HUES48 (cell line): Measurements from ENCODE around the gene SVIL.
"Not testable (repeated sequence)": the region's sequence is repeated elsewhere in the genome, so short reads cannot be mapped to it uniquely, and the experiment has no call there.

Source experiments
- H3K27ac ChIP-seq: one replicate; pipeline ENCODE4 v1.7.0; 2013; ENCODE audit warnings: low read depth, low read length, inconsistent platforms
- H3K27me3 ChIP-seq: 2 replicates; pipeline ENCODE4 v1.6.1; 2013; ENCODE audit warnings: mild to moderate bottlenecking, low read length; ENCODE audit not compliant: control insufficient read depth, insufficient read depth
- H3K36me3 ChIP-seq: 2 replicates; pipeline ENCODE4 v1.6.1; 2013; ENCODE audit warnings: low read length; ENCODE audit not compliant: control insufficient read depth, insufficient read depth
- H3K4me1 ChIP-seq: 2 replicates; pipeline ENCODE4 v1.6.1; 2013; ENCODE audit warnings: mild to moderate bottlenecking, low read length; ENCODE audit not compliant: control insufficient read depth, insufficient read depth
- H3K4me3 ChIP-seq: 2 replicates; pipeline ENCODE4 v1.5.1; 2013; ENCODE audit warnings: mild to moderate bottlenecking, low read depth, low read length
- H3K9ac ChIP-seq: 2 replicates; pipeline ENCODE4 v1.6.1; 2013; ENCODE audit warnings: mild to moderate bottlenecking, low read depth, low read length, moderate library complexity
- H3K9me3 ChIP-seq: 2 replicates; pipeline ENCODE4 v1.6.1; 2013; ENCODE audit warnings: low read length; ENCODE audit not compliant: control insufficient read depth, insufficient read depth

SVIL gene

GRCh38 chr10:29610876-29611647 is 23.7 kb downstream of the SVIL start:
- no peak overlapping the region for H3K9ac ChIP-seq
- H3K4me3 ChIP-seq, result no peak overlapping the region
- H3K27ac ChIP-seq, result no peak overlapping the region
- no peaks in the 10 kb centered on the region for H3K27me3 ChIP-seq
- no peaks in the 10 kb centered on the region for H3K4me1 ChIP-seq
- H3K36me3 ChIP-seq, result no peaks in the 10 kb centered on the region
- peaks cover 4% of the 10 kb centered on the region; the same call in 1 of the 2 replicates for H3K9me3 ChIP-seq

- not testable (repeated sequence) for H3K4me3 ChIP-seq, H3K36me3 ChIP-seq, H3K27ac ChIP-seq, H3K9ac ChIP-seq, H3K27me3 ChIP-seq, H3K4me1 ChIP-seq, H3K9me3 ChIP-seq
Observed at GRCh38 chr10:29610331-29610730, 24.4 kb downstream of the SVIL start.

- H3K27me3 ChIP-seq, result no peaks in the 10 kb centered on the region
Observed at GRCh38 chr10:29609696-29610095, 25.1 kb downstream of the SVIL start.

DNA sequence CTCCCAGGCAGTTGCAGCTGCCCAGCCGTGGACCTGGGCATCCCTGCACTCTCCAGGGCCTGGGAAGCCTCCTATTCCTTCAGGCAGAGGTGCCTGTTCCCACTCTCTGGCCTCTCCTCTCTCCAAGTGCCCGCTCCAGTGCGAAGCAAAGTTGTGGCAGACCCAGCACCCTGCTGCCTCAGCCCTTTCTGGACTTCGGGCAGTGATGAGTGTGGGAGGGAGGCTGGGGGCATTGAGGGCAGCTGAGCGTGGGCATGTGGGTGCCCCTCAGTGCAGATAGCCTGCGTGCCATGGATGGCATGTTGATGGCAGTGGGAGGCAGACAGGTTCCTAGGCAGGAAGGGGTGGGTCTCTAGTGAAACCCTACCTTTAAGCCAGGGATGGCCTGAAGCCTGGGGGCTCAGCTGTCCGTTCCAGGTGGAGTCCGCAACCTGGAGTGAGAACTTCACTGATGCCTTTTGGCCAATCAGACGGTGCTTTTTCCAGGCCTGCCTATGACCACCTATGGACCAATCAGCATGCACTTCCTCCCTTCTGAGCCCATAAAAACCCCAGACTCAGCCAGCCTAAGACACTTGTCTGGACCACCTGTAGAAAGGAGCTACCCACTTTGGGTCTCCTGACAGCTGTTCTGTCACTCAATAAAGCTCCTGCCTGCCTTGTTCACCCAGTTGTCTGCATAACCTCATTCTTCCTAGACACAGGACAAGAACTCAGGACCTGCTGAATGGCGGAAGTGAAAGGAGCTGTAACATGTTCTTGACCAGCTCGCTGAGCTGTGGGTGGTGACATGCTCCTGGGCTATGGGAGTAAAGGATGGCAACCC is 26.1 kb downstream of the SVIL start:
- Histone ChIP-seq H3K27ac (no peak overlapping the region), H3K27me3 (no peaks in the 10 kb centered on the region), H3K36me3 (no peaks in the 10 kb centered on the region), H3K4me3 (no peak overlapping the region), H3K9me3 (peaks cover 4% of the 10 kb centered on the region; the same call in 1 of the 2 replicates), H3K4me1 (0 out of 2 replicates have a peak, but pooled peaks cover 2% of the 10 kb centered on the region), H3K9ac (no peak overlapping the region)

More at GRCh38 chr10:29609696-29610095, 25.1 kb downstream of the SVIL start:
- no peaks in the 10 kb centered on the region for H3K36me3 ChIP-seq
- no peak overlapping the region for H3K9ac ChIP-seq
- H3K27ac ChIP-seq, result no peak overlapping the region
- no peak overlapping the region for H3K4me3 ChIP-seq
- peaks cover 4% of the 10 kb centered on the region; the same call in 1 of the 2 replicates for H3K9me3 ChIP-seq
- H3K4me1 ChIP-seq, result no peaks in the 10 kb centered on the region

- Histone ChIP-seq H3K4me3 (no peak overlapping the region), H3K9ac (no peak overlapping the region), H3K27ac (no peak overlapping the region), H3K4me1 (peaks cover 8% of the 10 kb centered on the region), H3K27me3 (no peaks in the 10 kb centered on the region), H3K9me3 (peaks cover 4% of the 10 kb centered on the region; the same call in 1 of the 2 replicates), H3K36me3 (no peaks in the 10 kb centered on the region)
Observed at GRCh38 chr10:29608062-29608461, 26.7 kb downstream of the SVIL start.

GRCh38 chr10:29607576-29607975 is 27.2 kb downstream of the SVIL start:
- no peak overlapping the region for H3K4me3 ChIP-seq
- no peak overlapping the region for H3K9ac ChIP-seq
- peaks cover 11% of the 10 kb centered on the region for H3K4me1 ChIP-seq
- peaks cover 4% of the 10 kb centered on the region; the same call in 1 of the 2 replicates for H3K9me3 ChIP-seq
- H3K36me3 ChIP-seq, result no peaks in the 10 kb centered on the region
- no peak overlapping the region for H3K27ac ChIP-seq
- no peaks in the 10 kb centered on the region for H3K27me3 ChIP-seq

- not testable (repeated sequence) for H3K9me3 ChIP-seq, H3K27ac ChIP-seq, H3K27me3 ChIP-seq, H3K9ac ChIP-seq, H3K36me3 ChIP-seq, H3K4me3 ChIP-seq
- peaks cover 11% of the 10 kb centered on the region for H3K4me1 ChIP-seq
Observed at GRCh38 chr10:29606693-29607092, 28.1 kb downstream of the SVIL start.

DNA sequence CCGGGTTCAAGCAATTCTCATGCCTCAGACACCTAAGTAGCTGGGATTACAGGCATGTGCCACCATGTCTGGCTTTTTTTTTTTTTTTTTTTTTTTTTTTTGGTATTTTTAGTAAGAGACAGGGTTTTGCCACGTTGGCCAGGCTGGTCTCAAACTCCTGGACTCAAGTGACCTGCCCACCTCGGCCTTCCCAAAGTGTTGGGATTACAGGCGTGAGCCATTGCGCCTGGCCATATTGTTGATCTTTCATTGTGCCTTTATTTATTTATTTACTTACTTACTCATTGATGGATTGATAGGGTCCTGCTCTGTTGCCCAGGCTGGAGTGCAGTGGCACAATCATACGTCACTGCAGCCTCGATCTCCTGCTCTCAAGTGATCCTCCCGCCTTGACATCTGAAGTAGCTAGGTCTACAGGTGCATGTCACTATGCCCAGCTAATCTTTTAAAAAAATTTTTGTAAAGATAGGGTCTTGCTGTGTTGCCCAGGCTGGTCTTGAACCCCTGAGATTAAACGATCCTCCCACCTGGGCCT is 30.4 kb downstream of the SVIL start:
- Histone ChIP-seq H3K4me3 (no peak overlapping the region), H3K9me3 (peaks cover 4% of the 10 kb centered on the region; the same call in 1 of the 2 replicates), H3K27me3 (no peaks in the 10 kb centered on the region), H3K27ac (no peak overlapping the region), H3K36me3 (no peaks in the 10 kb centered on the region), H3K4me1 (peaks cover 11% of the 10 kb centered on the region), H3K9ac (no peak overlapping the region)

- H3K36me3 ChIP-seq, result no peaks in the 10 kb centered on the region
- no peak overlapping the region for H3K27ac ChIP-seq
- peaks cover 11% of the 10 kb centered on the region for H3K4me1 ChIP-seq
- no peak overlapping the region for H3K4me3 ChIP-seq
- no peaks in the 10 kb centered on the region for H3K9me3 ChIP-seq
- H3K9ac ChIP-seq, result no peak overlapping the region
- H3K27me3 ChIP-seq, result no peaks in the 10 kb centered on the region
Observed at GRCh38 chr10:29603223-29603896, 31.4 kb downstream of the SVIL start.

- H3K4me1 ChIP-seq, result peaks cover 11% of the 10 kb centered on the region
- no peaks in the 10 kb centered on the region for H3K9me3 ChIP-seq
- no peaks in the 10 kb centered on the region for H3K36me3 ChIP-seq
- H3K27ac ChIP-seq, result no peak overlapping the region
- no peak overlapping the region for H3K9ac ChIP-seq
- H3K4me3 ChIP-seq, result no peak overlapping the region
- H3K27me3 ChIP-seq, result no peaks in the 10 kb centered on the region
Observed at GRCh38 chr10:29600821-29601220, 34.0 kb downstream of the SVIL start.
